Loucy (cell line): ENCODE results near the gene ANO2.

Source experiments
- H2AFZ ChIP-seq: fragments of 200-600 bp; sonication (generic); 2 replicates; pipeline ENCODE4 v1.6.0; 2016; ENCODE audit warnings: antibody characterized with exemption, mild to moderate bottlenecking, low read length, moderate library complexity
- H3F3A ChIP-seq: fragments of 200-600 bp; 2 replicates; pipeline ENCODE4 v1.6.0; 2016; ENCODE audit warnings: antibody characterized with exemption, low read depth, mild to moderate bottlenecking
- H3K27me3 ChIP-seq: fragments of 200-600 bp; sonication (generic); 2 replicates; pipeline ENCODE4 v1.6.1; 2014; ENCODE audit warnings: low read length, mild to moderate bottlenecking; ENCODE audit not compliant: insufficient read depth, poor library complexity, severe bottlenecking
- H3K36me3 ChIP-seq: fragments of 200-600 bp; sonication (generic); 2 replicates; pipeline ENCODE4 v1.6.1; 2016; ENCODE audit warnings: low read length; ENCODE audit not compliant: insufficient read depth
- H3K4me1 ChIP-seq: fragments of 200-600 bp; sonication (generic); 2 replicates; pipeline ENCODE4 v1.5.1; 2014; ENCODE audit warnings: low read length, mild to moderate bottlenecking; ENCODE audit not compliant: insufficient read depth, poor library complexity, severe bottlenecking
- H3K4me2 ChIP-seq: fragments of 200-600 bp; sonication (generic); 2 replicates; pipeline ENCODE4 v1.6.0; 2014; ENCODE audit warnings: antibody characterized with exemption, low read length, low read depth, mild to moderate bottlenecking; ENCODE audit not compliant: poor library complexity, severe bottlenecking
- H3K4me3 ChIP-seq: fragments of 200-600 bp; sonication (generic); 2 replicates; pipeline ENCODE4 v1.5.1; 2014; ENCODE audit warnings: low read length, mild to moderate bottlenecking, mixed read lengths; ENCODE audit not compliant: poor library complexity, severe bottlenecking
- H3K79me2 ChIP-seq: fragments of 200-600 bp; sonication (generic); 2 replicates; pipeline ENCODE4 v1.6.1; 2014; ENCODE audit warnings: low read length; ENCODE audit not compliant: insufficient read depth
- H3K9ac ChIP-seq: fragments of 200-600 bp; sonication (generic); 2 replicates; pipeline ENCODE4 v1.6.0; 2014; ENCODE audit warnings: mild to moderate bottlenecking, low read depth, low read length, moderate library complexity; ENCODE audit not compliant: poor library complexity, severe bottlenecking
- H3K9me2 ChIP-seq: fragments of 200-600 bp; sonication (generic); replicated peaks from 2 replicates; pipeline ENCODE4 v1.6.1; 2016; ENCODE audit warnings: low read depth, low read length, mixed read lengths
- H3K9me3 ChIP-seq: fragments of 200-600 bp; sonication (generic); 2 replicates; pipeline ENCODE4 v1.6.1; 2014; ENCODE audit warnings: mild to moderate bottlenecking, antibody characterized with exemption, low read length, low read depth; ENCODE audit not compliant: insufficient read depth
- H4K20me1 ChIP-seq: fragments of 200-600 bp; sonication (generic); 2 replicates; pipeline ENCODE4 v1.6.0; 2014; ENCODE audit warnings: antibody characterized with exemption, low read length, mild to moderate bottlenecking; ENCODE audit not compliant: insufficient read depth, poor library complexity, severe bottlenecking
- CTCF ChIP-seq: fragments of 200-600 bp; sonication (generic); conservative IDR thresholded peaks from 2 replicates; pipeline ENCODE4 v1.5.1; 2014; ENCODE audit warnings: mild to moderate bottlenecking, antibody characterized with exemption, low read length
- EZH2phosphoT487 ChIP-seq: fragments of 200-600 bp; IDR thresholded peaks from 2 replicates; pipeline ENCODE4 v1.6.1; 2018; ENCODE audit warnings: antibody characterized with exemption, mild to moderate bottlenecking, moderate library complexity, borderline replicate concordance

The ANO2 gene

DNA sequence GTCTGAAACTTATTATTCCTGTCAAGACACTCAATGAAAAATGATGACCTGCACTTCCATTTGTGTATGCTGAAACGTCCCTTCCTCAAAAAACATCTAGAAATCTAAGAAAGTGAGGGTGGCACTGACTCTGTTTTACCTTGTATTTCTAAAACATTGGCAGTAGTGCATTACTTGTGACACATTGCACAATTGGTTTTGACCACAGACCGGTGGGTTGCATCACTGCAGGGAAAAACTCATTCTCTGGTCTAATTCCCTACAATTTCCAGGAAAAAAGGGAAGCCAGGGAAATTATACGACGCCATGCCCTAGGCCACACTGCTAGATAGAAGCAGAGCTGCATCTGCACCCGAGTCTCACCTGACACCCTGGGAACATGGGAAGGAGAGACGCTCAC lies 356.5 kb downstream of the ANO2 start:
- no peaks in the 10 kb centered on the region for H3F3A ChIP-seq
- H3K4me2 ChIP-seq = no peak overlapping the region
- H3K9me2 ChIP-seq = no peaks in the 10 kb centered on the region
- H3K9ac ChIP-seq = no peak overlapping the region
- H3K9me3 ChIP-seq = no peaks in the 10 kb centered on the region
- no peaks in the 10 kb centered on the region for H3K4me1 ChIP-seq
- H3K79me2 ChIP-seq = no peaks in the 10 kb centered on the region
- no peak for TF ChIP-seq EZH2phosphoT487
- no peak for TF ChIP-seq CTCF
- H3K27me3 ChIP-seq = no peaks in the 10 kb centered on the region
- no peak overlapping the region for H3K4me3 ChIP-seq
- H4K20me1 ChIP-seq = no peaks in the 10 kb centered on the region
- H3K36me3 ChIP-seq = no peaks in the 10 kb centered on the region
- H2AFZ ChIP-seq = no peak overlapping the region

- no peaks in the 10 kb centered on the region for H3K4me1 ChIP-seq
- no peaks in the 10 kb centered on the region for H3K27me3 ChIP-seq
- no peaks in the 10 kb centered on the region for H3K9me2 ChIP-seq
- TF ChIP-seq CTCF (no peak), EZH2phosphoT487 (no peak)
- H3K79me2 ChIP-seq = no peaks in the 10 kb centered on the region
- no peaks in the 10 kb centered on the region for H3K36me3 ChIP-seq
- no peak overlapping the region for H3K9ac ChIP-seq
- no peak overlapping the region for H2AFZ ChIP-seq
- H3F3A ChIP-seq = no peaks in the 10 kb centered on the region
- H4K20me1 ChIP-seq = no peaks in the 10 kb centered on the region
- H3K4me2 ChIP-seq = no peak overlapping the region
- no peaks in the 10 kb centered on the region for H3K9me3 ChIP-seq
- no peak overlapping the region for H3K4me3 ChIP-seq
These were observed 356.9 kb downstream of the ANO2 start for GRCh38 chr12:5588176-5588575.

GRCh38 chr12:5587711-5588121 lies 357.3 kb downstream of the ANO2 start:
- H3K27me3 ChIP-seq = no peaks in the 10 kb centered on the region
- no peak overlapping the region for H3K4me3 ChIP-seq
- H3K79me2 ChIP-seq = no peaks in the 10 kb centered on the region
- H3K4me1 ChIP-seq = no peaks in the 10 kb centered on the region
- H3F3A ChIP-seq = no peaks in the 10 kb centered on the region
- H3K9me3 ChIP-seq = no peaks in the 10 kb centered on the region
- no peaks in the 10 kb centered on the region for H4K20me1 ChIP-seq
- H3K9me2 ChIP-seq = no peaks in the 10 kb centered on the region
- no peak overlapping the region for H3K9ac ChIP-seq
- H3K36me3 ChIP-seq = no peaks in the 10 kb centered on the region
- no peak overlapping the region for H3K4me2 ChIP-seq
- TF ChIP-seq EZH2phosphoT487 = no peak
- TF ChIP-seq CTCF = no peak
- no peak overlapping the region for H2AFZ ChIP-seq
